Erythroblast (primary cell): Measurements from ENCODE around the gene TES.

Experiments used
- GATA1 ChIP-seq: IDR thresholded peaks from 2 replicates; pipeline ENCODE4 v1.6.1; 2011; ENCODE audit warnings: low read depth, mild to moderate bottlenecking, control low read depth, low read length, moderate library complexity
- POLR2A ChIP-seq: IDR thresholded peaks from 2 replicates; pipeline ENCODE4 v1.6.1; 2011; ENCODE audit warnings: mild to moderate bottlenecking, low read length

DNA sequence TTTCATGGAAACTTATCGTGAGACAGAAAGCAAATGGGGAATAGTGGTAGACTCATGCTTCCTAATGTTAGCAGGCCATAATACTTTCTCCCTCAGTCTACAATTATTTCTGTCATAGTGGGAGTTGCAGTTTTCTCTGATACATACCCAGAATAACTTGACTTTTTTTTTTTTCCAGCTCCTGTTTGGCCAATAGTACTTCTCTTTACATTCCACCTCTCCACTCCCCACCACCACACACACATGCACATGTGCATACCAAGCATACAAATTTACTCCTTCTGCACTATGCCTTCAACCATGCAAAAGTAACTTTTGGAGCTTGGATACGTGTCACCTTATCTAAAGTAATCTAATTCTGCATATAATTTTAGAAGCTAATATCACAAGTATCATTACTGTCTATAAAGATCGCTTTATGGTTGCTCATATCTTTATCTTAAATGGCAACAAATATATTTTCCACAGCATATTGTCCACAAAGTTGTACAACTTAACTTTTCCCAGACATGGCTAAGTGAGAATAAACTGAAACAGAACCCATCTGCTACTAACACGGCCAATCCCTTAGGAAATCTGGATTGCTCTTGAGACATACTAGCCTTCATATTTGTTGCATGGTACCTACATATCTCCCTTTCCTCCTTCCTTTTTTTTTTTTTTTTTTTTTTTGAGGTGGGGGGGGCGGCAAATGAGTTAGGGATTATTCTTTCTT lies 49.0 kb downstream of the TES start:
- TF ChIP-seq POLR2A, result no peak
- no peak for TF ChIP-seq GATA1
